Articular chondrocyte of knee joint (primary cell): ENCODE data around the gene ELAC1. TPM values are rescaled to one million over a fixed set of nuclear protein-coding genes. Genes with fewer than 3 reads are reported as not detected.

ENCODE experiments used
- small RNA-seq: library from RNA; depleted of rRNA; stranded (forward); fragments of <200 nt; gene quantifications from one replicate; pipeline ENCODE3, GENCODE V24; 2012
- total RNA-seq: library from RNA; depleted of rRNA; stranded (reverse); fragments of >200 nt; gene quantifications from 2 replicates; pipeline ENCODE4 v1.2.3, GENCODE V29; 2012

The ELAC1 gene, protein sequence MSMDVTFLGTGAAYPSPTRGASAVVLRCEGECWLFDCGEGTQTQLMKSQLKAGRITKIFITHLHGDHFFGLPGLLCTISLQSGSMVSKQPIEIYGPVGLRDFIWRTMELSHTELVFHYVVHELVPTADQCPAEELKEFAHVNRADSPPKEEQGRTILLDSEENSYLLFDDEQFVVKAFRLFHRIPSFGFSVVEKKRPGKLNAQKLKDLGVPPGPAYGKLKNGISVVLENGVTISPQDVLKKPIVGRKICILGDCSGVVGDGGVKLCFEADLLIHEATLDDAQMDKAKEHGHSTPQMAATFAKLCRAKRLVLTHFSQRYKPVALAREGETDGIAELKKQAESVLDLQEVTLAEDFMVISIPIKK
- total RNA-seq: 8.4 and 12.7 TPM in 2 replicates

DNA sequence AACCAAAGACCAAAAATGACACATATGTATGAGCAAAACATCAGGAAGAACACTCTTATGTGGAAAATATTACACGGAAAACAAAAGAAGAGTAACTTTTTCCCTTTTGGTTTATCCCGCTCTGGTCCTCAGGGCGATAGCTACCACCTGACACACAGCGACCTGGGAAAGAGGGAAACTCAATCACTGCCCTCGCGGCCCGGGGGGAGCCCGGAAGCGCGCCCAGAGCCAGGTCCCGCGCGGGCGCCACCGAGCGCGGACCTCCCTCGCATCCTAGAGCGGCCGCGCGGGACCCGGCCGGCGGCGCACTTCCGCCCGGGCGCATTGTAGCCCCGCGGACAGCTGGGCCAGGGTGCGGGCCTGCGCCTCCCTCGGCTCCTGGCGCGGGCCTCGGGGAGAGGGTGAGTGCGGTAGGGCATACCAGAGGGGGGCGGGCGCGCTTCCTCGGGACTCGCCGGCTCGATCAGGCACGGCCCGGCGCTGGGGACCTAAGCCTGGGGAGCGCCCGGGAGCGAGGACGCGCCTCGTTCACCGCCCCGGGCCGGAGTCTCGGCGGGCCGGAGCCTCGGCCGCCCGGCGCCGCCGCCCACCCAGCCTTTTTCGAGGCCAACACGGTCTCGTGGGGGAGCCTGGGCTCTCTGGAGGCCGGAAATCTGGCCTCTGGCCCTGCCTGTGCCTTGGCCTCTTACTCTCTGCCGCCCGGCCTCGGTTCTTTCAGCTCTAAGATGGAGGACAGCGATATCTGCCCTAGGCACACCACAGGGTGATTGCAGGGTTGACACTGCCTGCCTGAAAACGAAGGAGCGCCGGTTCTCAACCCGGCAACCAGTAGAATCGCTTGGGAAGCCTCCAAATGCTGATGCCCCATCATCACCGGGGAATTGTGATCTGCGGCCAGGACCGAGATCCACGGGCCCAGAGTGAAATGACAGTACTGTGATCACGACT is at the start of gene ELAC1:
Gene ELAC1 (plus strand): TSS at position 327 of the 948 bp plus-strand sequence. CDS start 6,365 bp downstream, outside the sequence.

DNA sequence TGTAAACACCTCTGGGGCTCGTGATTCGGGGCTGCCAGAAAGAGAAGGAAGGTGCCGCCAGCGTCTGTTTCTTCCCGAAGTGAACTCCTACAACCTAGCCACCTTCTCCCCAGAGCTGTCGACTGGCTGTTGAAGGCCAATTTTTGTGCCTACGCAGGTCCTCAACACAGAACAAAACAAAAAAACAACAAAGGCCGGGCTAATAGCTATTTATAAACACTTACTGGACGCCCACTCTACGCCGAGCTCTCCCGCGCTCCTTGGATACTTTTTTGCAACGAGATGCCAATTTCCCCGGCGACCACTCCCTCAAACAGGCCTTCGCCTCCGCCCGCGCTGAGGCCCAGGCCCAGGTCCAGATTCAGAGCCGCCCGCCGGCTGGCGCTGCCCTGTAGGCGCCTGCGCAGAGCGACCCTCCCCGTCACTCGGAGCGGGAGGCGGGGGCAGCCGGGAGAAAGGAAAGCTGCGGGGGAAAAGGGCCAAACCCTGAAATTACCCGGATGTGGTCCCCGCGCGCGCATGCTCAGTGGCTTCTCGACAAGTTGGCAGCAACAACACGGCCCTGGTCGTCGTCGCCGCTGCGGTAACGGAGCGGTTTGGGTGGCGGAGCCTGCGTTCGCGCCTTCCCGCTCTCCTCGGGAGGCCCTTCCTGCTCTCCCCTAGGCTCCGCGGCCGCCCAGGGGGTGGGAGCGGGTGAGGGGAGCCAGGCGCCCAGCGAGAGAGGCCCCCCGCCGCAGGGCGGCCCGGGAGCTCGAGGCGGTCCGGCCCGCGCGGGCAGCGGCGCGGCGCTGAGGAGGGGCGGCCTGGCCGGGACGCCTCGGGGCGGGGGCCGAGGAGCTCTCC is 62.1 kb downstream of the ELAC1 start, which contains the start of gene SMAD4:
Gene SMAD4 (plus strand): TSS at position 520 of the 843 bp plus-strand sequence. CDS start 16,834 bp downstream, outside the sequence.

Small RNAs within 50 kb of the gene (small RNA-seq; reads per million reads assigned to genes)
- gene RF00019: not detected

Other genes starting within 250 kb of the ELAC1 start
- gene MRO, start 148.0 kb upstream of the ELAC1 start, total RNA-seq: 0.39 and 0.43 TPM in 2 replicates
- gene ME2, start 88.9 kb upstream of the ELAC1 start, total RNA-seq: 35.0 and 39.6 TPM in 2 replicates
- gene SMAD4, start 62.2 kb downstream of the ELAC1 start, total RNA-seq: 120 and 142 TPM in 2 replicates
- 34.0 and 40.0 TPM in 2 replicates for gene MEX3C, start 229.6 kb downstream of the ELAC1 start, total RNA-seq